HepG2 (cell line): ENCODE data around the gene FAM83G. TPM values are rescaled to one million over a fixed set of nuclear protein-coding genes. Genes with fewer than 3 reads are reported as not detected.

ENCODE experiments used
- ATF7-NPFF ChIP-seq: sonication (generic); formaldehyde crosslinking; IDR thresholded peaks from 2 replicates; pipeline ENCODE4 v1.8.1; 2023; ENCODE audit warnings: mild to moderate bottlenecking, low read depth, missing genetic modification reagents, moderate library complexity
- KAT8 ChIP-seq: IDR thresholded peaks from 2 replicates; pipeline ENCODE4 v1.6.1; 2016; ENCODE audit warnings: missing genetic modification reagents, missing compliant biosample characterization
- NFKB2 ChIP-seq: sonication (generic); formaldehyde crosslinking; IDR thresholded peaks from 2 replicates; pipeline ENCODE4 v1.4.0; 2020; ENCODE audit warnings: missing genetic modification reagents, borderline replicate concordance
- NR2C2 ChIP-seq: sonication (generic); formaldehyde crosslinking; IDR thresholded peaks from 2 replicates; pipeline ENCODE4 v1.4.0; 2020; ENCODE audit warnings: missing genetic modification reagents, mild to moderate bottlenecking, moderate library complexity, borderline replicate concordance
- REST ChIP-seq, 2 experiments: IDR thresholded peaks; 2 replicates each; pipeline ENCODE4 v1.6.1; 2011 to 2012; ENCODE audit warnings: low read length in 2 of 2, borderline replicate concordance in 1 of 2, low read depth in 1 of 2, mild to moderate bottlenecking in 1 of 2, moderate library complexity in 1 of 2
- SKI ChIP-seq: fragments of 450-650 bp; IDR thresholded peaks from one replicate; pipeline ENCODE4 v1.6.1; 2018; ENCODE audit warnings: mild to moderate bottlenecking; ENCODE audit not compliant: partially characterized antibody
- SOX13 ChIP-seq, 3 experiments: fragments of 450-650 bp in 1 of 3; sonication (generic) in 1 of 3; formaldehyde crosslinking in 1 of 3; IDR thresholded peaks in 2 of 3; conservative IDR thresholded peaks in 1 of 3; 2 replicates each; pipeline versions ENCODE4 v1.5.0 to v1.6.1; 2016 to 2020; ENCODE audit warnings: antibody characterized with exemption in 1 of 3, mild to moderate bottlenecking in 1 of 3, missing compliant biosample characterization in 1 of 3, missing genetic modification reagents in 1 of 3, moderate library complexity in 1 of 3
- TSC22D2 ChIP-seq: sonication (generic); formaldehyde crosslinking; IDR thresholded peaks from 2 replicates; pipeline ENCODE4 v1.5.1; 2020; ENCODE audit warnings: missing genetic modification reagents, mild to moderate bottlenecking, borderline replicate concordance
- ZBTB34 ChIP-seq: sonication (generic); formaldehyde crosslinking; IDR thresholded peaks from 2 replicates; pipeline ENCODE4 v1.8.0; 2022; ENCODE audit warnings: mild to moderate bottlenecking, missing genetic modification reagents
- ZBTB49 ChIP-seq: sonication (generic); formaldehyde crosslinking; IDR thresholded peaks from 2 replicates; pipeline ENCODE4 v1.4.0; 2020; ENCODE audit warnings: missing genetic modification reagents, borderline replicate concordance
- ZFAT ChIP-seq: sonication (generic); formaldehyde crosslinking; conservative IDR thresholded peaks from 2 replicates; pipeline ENCODE4 v1.8.1; 2023; ENCODE audit warnings: missing genetic modification reagents, inconsistent platforms
- ZNF256 ChIP-seq: sonication (generic); formaldehyde crosslinking; conservative IDR thresholded peaks from 2 replicates; pipeline ENCODE4 v1.4.0; 2020; ENCODE audit warnings: missing genetic modification reagents
- ZNF34 ChIP-seq: sonication (generic); formaldehyde crosslinking; IDR thresholded peaks from 2 replicates; pipeline ENCODE4 v1.4.0; 2020; ENCODE audit warnings: mild to moderate bottlenecking, missing genetic modification reagents, borderline replicate concordance
- ZNF513 ChIP-seq: sonication (generic); formaldehyde crosslinking; conservative IDR thresholded peaks from 2 replicates; pipeline ENCODE4 v1.5.0; 2020; ENCODE audit warnings: missing genetic modification reagents
- ZNF550 ChIP-seq: sonication (generic); formaldehyde crosslinking; IDR thresholded peaks from 2 replicates; pipeline ENCODE4 v1.4.0; 2020; ENCODE audit warnings: mild to moderate bottlenecking, missing genetic modification reagents, borderline replicate concordance
- ZNF720 ChIP-seq: sonication (generic); formaldehyde crosslinking; IDR thresholded peaks from 2 replicates; pipeline ENCODE4 v1.4.0; 2020; ENCODE audit warnings: missing genetic modification reagents
- ZNF773 ChIP-seq: sonication (generic); formaldehyde crosslinking; IDR thresholded peaks from 2 replicates; pipeline ENCODE4 v1.4.0; 2020; ENCODE audit warnings: missing genetic modification reagents, borderline replicate concordance
- polyA plus RNA-seq, 8 experiments: library from polyadenylated mRNA; depleted of rRNA in 3 of 8; stranded (reverse) in 7 of 8; unstranded in 1 of 8; fragments of >200 nt; fragmentation: Illumina TruSeq in 4 of 8; extraction: Trizol in 4 of 8; gene quantifications; 2 replicates each; pipeline versions ENCODE4 v1.2.1 to v1.2.3, GENCODE V29; 2011 to 2016; ENCODE audit warnings: low read depth in 4 of 8, missing spikeins in 1 of 8, mixed read lengths in 1 of 8; ENCODE audit not compliant: insufficient read depth in 1 of 8
- total RNA-seq, 5 experiments: library from RNA; depleted of rRNA; stranded (reverse); fragments of >200 nt; fragmentation: Illumina TruSeq; extraction: Trizol; gene quantifications; 2 replicates each; pipeline ENCODE4 v1.2.3, GENCODE V29; 2016; ENCODE audit warnings: low read depth in 1 of 5

Gene FAM83G
- total and polyA plus RNA-seq, 2 of the 13 experiments (the other 11 are each of a cell fraction or from before 2014, with no cell fraction given), result 13.7 to 18.6 TPM

- peak in 1 of 2 experiments; percentile 49; a peak in 1 of 4 replicates for TF ChIP-seq REST (IDR thresholded peaks at IDR 0.05; ENCODE audit: borderline replicate concordance in 1 of 2, low read depth in 1 of 2, low read length in 2 of 2)
- peak; percentile 85; the same call in 1 of the 2 replicates for TF ChIP-seq ZNF550 (CRISPR knock-in tag)
- peak; percentile 93 for TF ChIP-seq KAT8 (CRISPR knock-in tag)
- no peak for TF ChIP-seq ZBTB49 (CRISPR knock-in tag)
- TF ChIP-seq NR2C2, result peak; percentile 91
- no peak for TF ChIP-seq ZFAT (CRISPR knock-in tag)
- TF ChIP-seq ATF7-NPFF, result peak; percentile 76
- TF ChIP-seq ZNF513, result 0 out of 2 replicates have a peak, but pooled peaks have one; percentile 55
- 0 out of 2 replicates have a peak, but pooled peaks have one; percentile 45 for TF ChIP-seq ZNF773 (CRISPR knock-in tag)
- peak; percentile 87; the same call in 1 of the 2 replicates for TF ChIP-seq ZBTB34
- TF ChIP-seq SKI, result peak; percentile 98
- TF ChIP-seq SOX13 (IDR thresholded peaks at IDR 0.05), result peak; percentile 41; the same call in 1 of the 2 replicates
- peak in 1 of 2 experiments; percentile 93; a peak in 2 of 4 replicates for TF ChIP-seq SOX13 (CRISPR knock-in tag; conservative IDR thresholded peaks at IDR 0.05 in 1 of 2, IDR thresholded peaks at IDR 0.05 in 1 of 2)
- TF ChIP-seq ZNF720 (CRISPR knock-in tag), result no peak
- no peak for TF ChIP-seq TSC22D2 (CRISPR knock-in tag)
- no peak; the same call in 1 of the 2 replicates for TF ChIP-seq NFKB2 (CRISPR knock-in tag)
- TF ChIP-seq ZNF256 (CRISPR knock-in tag), result peak; percentile 54; the same call in 1 of the 2 replicates
- TF ChIP-seq ZNF34 (CRISPR knock-in tag), result 0 out of 2 replicates have a peak, but pooled peaks have one; percentile 72
Observed at GRCh38 chr17:18988546-18989173, 15.9 kb downstream of the FAM83G start (continued).
